AG04450 (cell line): ENCODE measurements around the gene ANKS3. TPM values are rescaled to one million over a fixed set of nuclear protein-coding genes. Genes with fewer than 3 reads are reported as not detected.
A peak's percentile ranks its signal among the peaks of the same experiment; 100 is the strongest.

Source experiments
- CTCF ChIA-PET: fragments of 300-600, 350-600 bp; formaldehyde crosslinking; extraction: SDS; loops from one replicate; lab custom pipeline; 2022; ENCODE audit warnings: antibody characterized with exemption, inconsistent platforms; lab: Charles Lee
- POLR2A ChIA-PET: fragments of 350-600 bp; formaldehyde crosslinking; extraction: SDS; loops from one replicate; lab custom pipeline; 2021; ENCODE audit warnings: antibody characterized with exemption, inconsistent platforms; lab: Yijun Ruan, JAX
- DNase-seq: peaks from one replicate; pipeline ENCODE4 v3.0.0-alpha.2; 2011; ENCODE audit warnings: low read depth, low spot score
- H3K27ac ChIP-seq: one replicate; pipeline ENCODE4 v1.5.1; 2012; ENCODE audit warnings: low read depth, low read length, control low read depth
- H3K27me3 ChIP-seq: one replicate; pipeline ENCODE4 v1.6.0; 2012; ENCODE audit warnings: low read length; ENCODE audit not compliant: control insufficient read depth, insufficient read depth
- H3K4me3 ChIP-seq: 2 replicates; pipeline ENCODE4 v1.5.1; 2011; ENCODE audit warnings: mild to moderate bottlenecking, low read depth, low read length, control low read depth
- H3K9me3 ChIP-seq: 2 replicates; pipeline ENCODE4 v1.5.1; 2012; ENCODE audit warnings: low read length; ENCODE audit not compliant: control insufficient read depth, insufficient read depth
- polyA plus RNA-seq: library from polyadenylated mRNA; depleted of rRNA; stranded (reverse); fragments of >200 nt; gene quantifications from 2 replicates; pipeline ENCODE4 v1.2.3, GENCODE V29; 2011
- TF ChIP-seq, protein P1 (sequence below): IDR thresholded peaks from 2 replicates; pipeline ENCODE4 v1.5.1; 2011; ENCODE audit warnings: low read depth, low read length, control low read depth, inconsistent platforms

Gene ANKS3
- polyA plus RNA-seq, 1 experiment, result 14.0 TPM

DNA sequence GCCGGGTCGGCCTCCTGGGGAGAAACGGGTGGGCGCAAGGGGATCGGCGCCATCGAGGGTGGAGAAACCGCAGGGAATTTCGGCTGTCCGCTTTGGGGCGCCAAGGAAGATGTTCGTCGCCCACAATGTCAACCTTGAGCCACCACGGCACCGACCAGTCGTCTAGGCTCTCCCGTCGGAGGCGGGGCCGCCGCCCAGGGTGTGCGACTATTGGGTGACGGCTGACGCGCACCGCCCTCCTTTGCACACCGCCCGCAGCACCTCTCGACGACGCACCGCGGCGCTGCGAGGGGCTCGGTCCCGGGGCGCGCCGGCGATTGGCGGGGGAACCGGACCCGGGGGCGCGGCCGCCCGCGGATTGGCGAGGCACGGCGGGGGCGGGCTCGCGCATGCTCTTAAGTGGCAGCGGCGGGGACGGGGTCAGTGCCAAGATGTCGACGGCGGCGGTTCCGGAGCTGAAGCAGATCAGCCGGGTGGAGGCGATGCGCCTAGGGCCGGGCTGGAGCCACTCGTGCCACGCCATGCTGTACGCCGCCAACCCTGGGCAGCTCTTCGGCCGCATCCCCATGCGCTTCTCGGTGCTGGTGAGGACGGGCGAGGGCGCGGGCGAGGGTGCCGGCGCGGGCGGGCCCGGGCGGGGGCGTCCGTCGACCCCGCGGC lies 40.6 kb downstream of the ANKS3 start, which contains the start of gene NUDT16L1:
Gene NUDT16L1 (plus strand): TSS at position 267 of the 660 bp plus-strand sequence. CDS start 165 bp downstream, at position 432.
- TF ChIP-seq, protein P1, sequence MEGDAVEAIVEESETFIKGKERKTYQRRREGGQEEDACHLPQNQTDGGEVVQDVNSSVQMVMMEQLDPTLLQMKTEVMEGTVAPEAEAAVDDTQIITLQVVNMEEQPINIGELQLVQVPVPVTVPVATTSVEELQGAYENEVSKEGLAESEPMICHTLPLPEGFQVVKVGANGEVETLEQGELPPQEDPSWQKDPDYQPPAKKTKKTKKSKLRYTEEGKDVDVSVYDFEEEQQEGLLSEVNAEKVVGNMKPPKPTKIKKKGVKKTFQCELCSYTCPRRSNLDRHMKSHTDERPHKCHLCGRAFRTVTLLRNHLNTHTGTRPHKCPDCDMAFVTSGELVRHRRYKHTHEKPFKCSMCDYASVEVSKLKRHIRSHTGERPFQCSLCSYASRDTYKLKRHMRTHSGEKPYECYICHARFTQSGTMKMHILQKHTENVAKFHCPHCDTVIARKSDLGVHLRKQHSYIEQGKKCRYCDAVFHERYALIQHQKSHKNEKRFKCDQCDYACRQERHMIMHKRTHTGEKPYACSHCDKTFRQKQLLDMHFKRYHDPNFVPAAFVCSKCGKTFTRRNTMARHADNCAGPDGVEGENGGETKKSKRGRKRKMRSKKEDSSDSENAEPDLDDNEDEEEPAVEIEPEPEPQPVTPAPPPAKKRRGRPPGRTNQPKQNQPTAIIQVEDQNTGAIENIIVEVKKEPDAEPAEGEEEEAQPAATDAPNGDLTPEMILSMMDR, result no peak
- CTCF ChIA-PET, result interaction anchor here (1.4 to 1.6 kb wide), 2 partner anchors 11 to 16 kb away, joined by 3 to 6 read pairs; no protein-coding TSS in a partner anchor
- Histone ChIP-seq H3K27ac (peak within 1 kb of the TSS; percentile 21), H3K27me3 (no peaks in the 10 kb centered on the region), H3K9me3 (no peaks in the 10 kb centered on the region; the same call in 1 of the 2 replicates), H3K4me3 (peak within 1 kb of the TSS; percentile 95)
- POLR2A ChIA-PET, result interaction anchor here (1.4 kb wide), 1 partner anchor 41 kb away, joined by 5 read pairs; the partner anchor contains the start of genes ANKS3 and DNAAF8
- peak; percentile 72 for DNase-seq

DNA sequence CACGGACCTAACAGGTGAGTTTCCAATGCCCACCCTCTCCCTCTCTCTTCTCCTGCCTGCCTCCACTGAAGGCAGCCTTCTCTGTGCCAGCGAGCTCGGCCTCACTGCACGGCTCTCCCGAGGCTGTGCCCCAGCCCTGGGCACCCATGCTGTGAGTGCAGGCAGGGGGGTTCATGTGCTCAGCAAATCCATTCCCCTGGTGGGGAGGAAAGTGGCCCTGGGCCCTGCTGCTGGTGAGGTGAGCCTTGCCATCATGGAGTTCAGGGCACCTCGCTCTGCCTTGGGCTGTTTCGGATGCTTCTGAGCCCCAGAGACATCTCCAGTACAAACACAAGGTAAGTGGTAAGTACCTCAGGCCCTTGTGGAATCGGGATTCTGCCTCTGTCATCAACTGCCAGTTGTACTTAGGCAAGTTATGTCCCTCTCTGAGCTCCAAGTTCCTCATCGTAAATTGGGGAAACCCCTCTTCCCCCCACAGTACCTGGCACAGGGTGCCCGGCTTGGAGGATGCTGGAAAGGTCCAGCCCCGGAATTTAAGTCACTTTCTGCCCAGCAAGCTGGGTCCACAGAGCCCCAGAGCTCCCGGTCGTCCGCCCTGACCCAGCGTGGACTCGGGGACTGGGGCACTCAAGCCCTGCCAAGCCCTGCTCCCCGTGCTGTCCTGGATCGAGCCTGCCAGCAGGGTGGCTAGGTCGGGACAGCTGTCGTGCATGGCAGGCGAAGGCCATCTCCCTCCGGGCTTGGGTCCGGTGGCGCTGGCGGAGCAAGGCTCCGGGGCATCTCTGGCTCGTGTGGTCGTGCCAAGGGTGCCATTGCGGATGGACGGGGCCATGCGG lies 41.4 kb downstream of the ANKS3 start:
- no peak for DNase-seq
- ChIA-PET POLR2A (interaction anchor here (1.4 kb wide), 1 partner anchor 42 kb away, joined by 5 read pairs; the partner anchor contains the start of genes ANKS3 and DNAAF8), CTCF (interaction anchor here (1.4 kb wide), 1 partner anchor 10 kb away, joined by 6 read pairs; no protein-coding TSS in a partner anchor)
- TF ChIP-seq, protein P1, result no peak
- Histone ChIP-seq H3K27me3 (no peaks in the 10 kb centered on the region), H3K9me3 (no peaks in the 10 kb centered on the region; the same call in 1 of the 2 replicates), H3K4me3 (peak overlapping the region; percentile 69), H3K27ac (peak overlapping the region; percentile 21)

DNA sequence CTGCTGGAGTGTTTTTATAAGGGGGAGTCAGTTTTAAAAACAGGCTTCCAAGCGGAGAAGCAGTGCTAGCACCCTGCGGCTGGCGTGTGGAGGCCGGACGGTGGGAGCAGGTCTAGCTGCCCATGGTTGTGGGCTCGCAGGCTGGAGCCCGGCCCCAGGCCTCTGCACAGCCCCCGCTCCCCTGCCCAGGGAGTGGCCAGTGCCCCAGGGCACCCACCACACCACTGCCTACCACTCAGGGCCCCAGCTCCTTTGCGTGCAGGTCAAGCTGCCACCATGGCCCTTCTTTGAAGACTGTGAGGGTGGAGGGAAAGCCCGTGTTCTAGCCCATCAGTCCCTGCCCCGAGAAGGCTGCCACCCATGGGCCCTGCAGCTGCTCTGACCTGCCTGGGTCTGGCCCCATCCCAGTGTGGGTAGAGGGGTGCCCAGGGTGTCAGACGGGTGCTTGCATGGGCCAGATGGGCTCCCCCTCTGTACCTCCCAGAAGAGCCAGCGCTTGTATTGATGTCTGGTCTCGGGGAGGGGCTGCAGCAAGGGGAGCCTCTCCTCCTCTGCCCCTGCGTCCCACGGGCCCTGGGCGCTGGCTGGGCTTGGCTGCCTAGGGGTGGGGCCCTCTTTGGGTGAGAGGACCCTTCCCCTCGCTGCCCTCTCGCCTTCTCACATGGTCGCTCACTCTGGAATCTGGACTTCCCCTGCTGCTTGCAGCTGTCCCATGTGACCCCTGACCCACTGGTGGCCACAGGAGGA lies 42.2 kb downstream of the ANKS3 start:
- Histone ChIP-seq H3K9me3 (no peaks in the 10 kb centered on the region; the same call in 1 of the 2 replicates), H3K4me3 (no peak overlapping the region), H3K27ac (no peak overlapping the region), H3K27me3 (no peaks in the 10 kb centered on the region)
- DNase-seq, result no peak
- ChIA-PET CTCF (no interaction called here), POLR2A (no interaction called here)
- TF ChIP-seq, protein P1, result no peak

- Histone ChIP-seq H3K9me3 (no peaks in the 10 kb centered on the region; the same call in 1 of the 2 replicates), H3K27me3 (no peaks in the 10 kb centered on the region), H3K4me3 (no peak overlapping the region), H3K27ac (no peak overlapping the region)
- TF ChIP-seq, protein P1, result no peak
- no peak for DNase-seq
- POLR2A ChIA-PET, result no interaction called here
- CTCF ChIA-PET, result no interaction called here
Observed at GRCh38 chr16:4690946-4691665, 43.0 kb downstream of the ANKS3 start.
